Nephron progenitor cell (in vitro differentiated cells): Measurements from ENCODE around the gene TCTA.

ENCODE experiments used
- DNase-seq: peaks from one replicate; pipeline ENCODE4 v3.0.0; 2021
- H3K27ac Mint-ChIP-seq: 2 replicates; pipeline ENCODE4 v1.8.0; 2021; ENCODE audit warnings: mild to moderate bottlenecking, moderate library complexity, mixed read lengths
- H3K27me3 Mint-ChIP-seq: 2 replicates; pipeline ENCODE4 v1.8.0; 2021; ENCODE audit warnings: mild to moderate bottlenecking, low read depth, mixed read lengths; ENCODE audit not compliant: poor library complexity
- H3K36me3 Mint-ChIP-seq: 2 replicates; pipeline ENCODE4 v1.8.0; 2021; ENCODE audit warnings: low read depth, mixed read lengths
- H3K4me1 Mint-ChIP-seq: 2 replicates; pipeline ENCODE4 v1.8.0; 2021; ENCODE audit warnings: mixed read lengths
- H3K4me3 Mint-ChIP-seq: 2 replicates; pipeline ENCODE4 v1.8.0; 2021; ENCODE audit warnings: mild to moderate bottlenecking, moderate library complexity, mixed read lengths
- H3K9me3 Mint-ChIP-seq: 2 replicates; pipeline ENCODE4 v1.8.0; 2021; ENCODE audit warnings: mild to moderate bottlenecking, moderate library complexity, mixed read lengths
- TF ChIP-seq, protein P1 (sequence below): fragments of 200-600 bp; sonication (generic); IDR thresholded peaks from 2 replicates; pipeline ENCODE4 v1.5.0; 2021; ENCODE audit warnings: antibody characterized with exemption

TCTA gene

DNA sequence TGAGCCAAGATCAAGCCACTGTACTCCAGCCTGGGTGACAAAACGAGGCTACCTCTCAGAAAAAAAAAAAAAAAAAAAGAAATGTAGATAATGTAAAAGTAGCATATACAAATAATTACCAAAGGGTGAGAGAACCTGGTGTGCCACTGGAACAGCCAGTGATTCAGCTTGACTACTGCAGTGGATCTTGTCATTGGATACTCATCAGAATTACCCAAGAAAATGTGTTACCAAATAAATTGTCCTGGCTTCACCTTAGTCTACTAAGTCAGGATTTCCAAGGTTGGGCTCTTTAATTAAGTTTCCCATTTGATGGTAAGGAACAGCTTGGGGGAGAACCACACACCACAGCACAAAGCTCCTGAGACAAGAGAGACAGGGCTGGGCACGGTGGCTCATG is 15.4 kb downstream of the TCTA start:
- peaks cover 16% of the 10 kb centered on the region for H3K4me1 Mint-ChIP-seq
- H3K27me3 Mint-ChIP-seq = no peaks in the 10 kb centered on the region
- no peaks in the 10 kb centered on the region for H3K9me3 Mint-ChIP-seq
- peak overlapping the region; percentile 96 for H3K4me3 Mint-ChIP-seq
- DNase-seq = no peak
- peaks cover 11% of the 10 kb centered on the region for H3K36me3 Mint-ChIP-seq
- H3K27ac Mint-ChIP-seq = no peak overlapping the region
- TF ChIP-seq, protein P1, sequence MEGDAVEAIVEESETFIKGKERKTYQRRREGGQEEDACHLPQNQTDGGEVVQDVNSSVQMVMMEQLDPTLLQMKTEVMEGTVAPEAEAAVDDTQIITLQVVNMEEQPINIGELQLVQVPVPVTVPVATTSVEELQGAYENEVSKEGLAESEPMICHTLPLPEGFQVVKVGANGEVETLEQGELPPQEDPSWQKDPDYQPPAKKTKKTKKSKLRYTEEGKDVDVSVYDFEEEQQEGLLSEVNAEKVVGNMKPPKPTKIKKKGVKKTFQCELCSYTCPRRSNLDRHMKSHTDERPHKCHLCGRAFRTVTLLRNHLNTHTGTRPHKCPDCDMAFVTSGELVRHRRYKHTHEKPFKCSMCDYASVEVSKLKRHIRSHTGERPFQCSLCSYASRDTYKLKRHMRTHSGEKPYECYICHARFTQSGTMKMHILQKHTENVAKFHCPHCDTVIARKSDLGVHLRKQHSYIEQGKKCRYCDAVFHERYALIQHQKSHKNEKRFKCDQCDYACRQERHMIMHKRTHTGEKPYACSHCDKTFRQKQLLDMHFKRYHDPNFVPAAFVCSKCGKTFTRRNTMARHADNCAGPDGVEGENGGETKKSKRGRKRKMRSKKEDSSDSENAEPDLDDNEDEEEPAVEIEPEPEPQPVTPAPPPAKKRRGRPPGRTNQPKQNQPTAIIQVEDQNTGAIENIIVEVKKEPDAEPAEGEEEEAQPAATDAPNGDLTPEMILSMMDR = no peak

GRCh38 chr3:49428752-49429080 is 16.5 kb downstream of the TCTA start:
- Mint-ChIP-seq H3K36me3 (peaks cover 11% of the 10 kb centered on the region), H3K4me3 (peak overlapping the region; percentile 96), H3K27ac (no peak overlapping the region), H3K4me1 (peaks cover 9% of the 10 kb centered on the region), H3K27me3 (peaks cover 3% of the 10 kb centered on the region), H3K9me3 (no peaks in the 10 kb centered on the region)
- TF ChIP-seq, protein P1 = no peak
- DNase-seq = no peak

- no peak for DNase-seq
- Mint-ChIP-seq H3K27ac (no peak overlapping the region), H3K36me3 (no peaks in the 10 kb centered on the region), H3K4me1 (no peaks in the 10 kb centered on the region), H3K27me3 (peaks cover 15% of the 10 kb centered on the region), H3K9me3 (no peaks in the 10 kb centered on the region), H3K4me3 (no peak overlapping the region)
- TF ChIP-seq, protein P1 = no peak
Observed at GRCh38 chr3:49434731-49435130, 22.5 kb downstream of the TCTA start.

- TF ChIP-seq, protein P1 = no peak
- Mint-ChIP-seq H3K4me3 (no peak overlapping the region), H3K9me3 (no peaks in the 10 kb centered on the region), H3K27ac (no peak overlapping the region), H3K4me1 (no peaks in the 10 kb centered on the region), H3K36me3 (no peaks in the 10 kb centered on the region), H3K27me3 (no peaks in the 10 kb centered on the region)
- DNase-seq = no peak
Observed at GRCh38 chr3:49445391-49445790, 33.2 kb downstream of the TCTA start.

DNA sequence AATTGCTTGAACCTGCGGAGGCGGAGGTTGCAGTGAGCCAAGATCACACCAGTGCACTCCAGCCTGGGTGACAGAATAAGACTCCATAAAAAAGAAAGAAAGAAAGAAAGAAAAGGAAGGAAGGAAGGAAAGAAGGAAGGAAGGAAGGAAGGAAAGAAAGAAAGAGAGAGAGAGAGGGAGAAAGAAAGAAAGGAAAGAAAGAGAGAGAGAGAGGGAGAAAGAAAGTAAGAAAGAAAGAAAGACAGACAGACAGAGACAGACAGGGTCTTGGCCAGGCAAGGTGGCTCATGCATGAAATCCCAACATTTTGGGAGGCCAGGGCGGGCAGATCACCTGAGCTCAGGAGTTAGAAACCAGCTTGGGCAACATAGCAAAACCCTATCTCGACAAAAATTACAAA is 41.4 kb downstream of the TCTA start:
- peak overlapping the region; percentile 48 for H3K27ac Mint-ChIP-seq
- peak overlapping the region; percentile 2 for H3K4me3 Mint-ChIP-seq
- no peaks in the 10 kb centered on the region for H3K36me3 Mint-ChIP-seq
- H3K4me1 Mint-ChIP-seq = peaks cover 25% of the 10 kb centered on the region
- no peaks in the 10 kb centered on the region for H3K9me3 Mint-ChIP-seq
- no peak for DNase-seq
- no peaks in the 10 kb centered on the region for H3K27me3 Mint-ChIP-seq
- TF ChIP-seq, protein P1 = no peak

DNA sequence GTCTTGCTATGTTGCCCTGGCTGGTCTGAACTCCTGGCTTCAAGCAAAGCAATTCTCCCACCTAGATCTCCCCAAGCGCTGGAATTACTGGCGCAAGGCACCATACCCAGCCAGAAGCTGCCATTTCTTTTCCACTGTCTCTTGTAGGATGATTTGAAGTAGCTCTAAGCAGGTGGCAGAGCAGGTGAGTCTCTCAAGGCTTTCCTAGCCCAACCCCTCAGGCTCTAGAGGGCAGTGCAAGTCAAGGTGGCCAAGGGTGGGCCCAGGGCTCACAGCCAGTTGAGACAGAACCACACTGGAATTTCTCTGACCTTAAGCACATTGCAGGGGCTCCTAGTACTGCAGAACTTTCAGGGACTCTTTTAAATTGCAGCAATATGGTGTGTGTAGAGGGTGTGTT is 42.2 kb downstream of the TCTA start:
- Mint-ChIP-seq H3K36me3 (no peaks in the 10 kb centered on the region), H3K4me3 (no peak overlapping the region), H3K9me3 (no peaks in the 10 kb centered on the region), H3K27ac (peak overlapping the region; percentile 68), H3K4me1 (peaks cover 34% of the 10 kb centered on the region), H3K27me3 (no peaks in the 10 kb centered on the region)
- TF ChIP-seq, protein P1 = no peak
- no peak for DNase-seq
